Posterior cingulate gyrus (tissue), 11 donors: ENCODE results near the gene RAP1GAP2.

ENCODE experiments used
- DNase-seq, 10 donors: peaks; one replicate each; pipeline versions ENCODE4 v3.0.0 to v3.0.0-alpha.2; 2020 to 2021; ENCODE audit warnings: mixed read lengths in 3 of 10
- intact Hi-C: fragments of 100-400 bp; cut with DNase I; formaldehyde crosslinking; loops from one replicate; pipeline ENCODE4 v1.15.1; 2023

RAP1GAP2 gene

DNA sequence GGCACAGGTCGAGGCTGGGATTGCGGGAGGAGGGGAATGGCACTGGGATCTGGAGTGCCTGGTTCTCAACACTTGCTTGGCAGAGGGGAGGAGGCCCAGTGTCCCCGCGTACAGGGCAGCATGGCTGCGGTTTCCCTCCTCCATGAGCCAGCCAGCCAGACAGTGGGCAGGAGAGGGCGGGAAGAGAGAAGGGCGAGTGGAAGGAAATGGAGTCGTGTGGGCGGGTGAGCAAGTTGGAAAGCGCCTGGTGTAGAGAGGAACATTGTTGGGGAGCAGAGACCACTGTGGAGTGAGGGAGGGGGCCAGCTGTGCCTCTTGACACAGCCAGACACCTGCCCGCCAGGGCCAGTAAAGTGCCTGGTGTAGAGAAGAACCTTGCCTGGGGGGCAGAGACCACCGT is 136.7 kb downstream of the RAP1GAP2 start:
- peak in 1 of 10 donors; percentile 23 for DNase-seq
- intact Hi-C loops = no loop called here

DNA sequence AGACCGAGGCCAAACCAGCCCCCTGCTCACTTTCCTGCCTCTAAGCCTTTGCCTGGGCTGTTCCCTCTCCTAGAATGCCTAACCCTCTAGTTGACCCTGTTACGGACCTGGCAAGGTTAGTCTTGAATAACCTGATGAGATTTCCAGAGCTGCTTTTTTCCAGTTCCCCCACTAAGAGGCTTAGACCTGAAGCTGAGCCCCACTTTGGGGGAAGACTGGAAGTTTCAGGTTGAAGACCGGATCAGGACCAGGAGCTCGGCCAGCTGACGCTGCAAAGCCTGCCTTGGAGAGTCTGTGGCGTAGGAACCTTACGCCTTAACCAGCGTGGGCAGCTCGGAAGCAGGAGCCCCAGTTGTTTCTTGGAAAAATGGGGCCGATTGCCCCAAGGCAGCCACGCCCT is 137.4 kb downstream of the RAP1GAP2 start:
- DNase-seq = no peak
- intact Hi-C loops = no loop called here

DNA sequence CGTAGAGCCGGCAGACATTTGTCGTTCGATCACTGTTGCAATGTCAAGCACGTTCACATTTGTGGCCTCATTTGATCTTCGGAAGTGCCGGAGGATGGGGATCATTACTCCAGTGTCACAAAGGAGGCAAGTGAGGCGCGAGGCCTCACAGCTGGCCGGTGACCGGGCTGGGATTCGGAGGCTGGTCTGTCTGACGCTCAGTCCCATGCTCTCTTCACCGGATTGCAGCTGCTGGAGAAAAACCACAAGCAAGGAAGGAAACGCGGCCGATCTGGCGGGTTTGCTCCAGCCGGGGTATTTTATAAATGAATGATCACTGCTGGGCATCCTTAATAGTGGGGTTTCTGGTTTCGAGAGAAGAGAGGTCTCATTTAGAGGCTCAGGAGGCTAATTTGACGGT is 139.4 kb downstream of the RAP1GAP2 start:
- intact Hi-C loops = no loop called here
- DNase-seq = no peak

DNA sequence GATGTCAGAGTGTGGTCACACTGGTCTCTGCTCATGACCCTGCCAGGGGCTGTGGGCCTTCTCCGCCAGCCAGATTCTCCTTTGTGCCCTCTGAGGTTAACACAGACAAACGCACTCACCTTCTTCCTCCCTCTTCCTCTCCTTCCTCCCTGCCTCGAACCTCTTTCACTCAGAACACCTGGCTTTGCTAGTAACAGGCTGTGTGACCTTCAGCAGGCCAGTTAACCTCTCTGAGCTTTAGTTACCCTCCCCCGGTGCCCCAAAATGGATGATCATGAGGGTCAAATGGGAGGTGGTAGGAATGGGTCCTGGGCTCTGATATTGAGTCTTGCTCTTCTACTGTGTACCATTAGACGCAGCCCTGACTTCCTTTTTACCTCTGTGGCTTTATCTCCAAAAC is 140.1 kb downstream of the RAP1GAP2 start:
- DNase-seq = no peak
- intact Hi-C loops = no loop called here

DNA sequence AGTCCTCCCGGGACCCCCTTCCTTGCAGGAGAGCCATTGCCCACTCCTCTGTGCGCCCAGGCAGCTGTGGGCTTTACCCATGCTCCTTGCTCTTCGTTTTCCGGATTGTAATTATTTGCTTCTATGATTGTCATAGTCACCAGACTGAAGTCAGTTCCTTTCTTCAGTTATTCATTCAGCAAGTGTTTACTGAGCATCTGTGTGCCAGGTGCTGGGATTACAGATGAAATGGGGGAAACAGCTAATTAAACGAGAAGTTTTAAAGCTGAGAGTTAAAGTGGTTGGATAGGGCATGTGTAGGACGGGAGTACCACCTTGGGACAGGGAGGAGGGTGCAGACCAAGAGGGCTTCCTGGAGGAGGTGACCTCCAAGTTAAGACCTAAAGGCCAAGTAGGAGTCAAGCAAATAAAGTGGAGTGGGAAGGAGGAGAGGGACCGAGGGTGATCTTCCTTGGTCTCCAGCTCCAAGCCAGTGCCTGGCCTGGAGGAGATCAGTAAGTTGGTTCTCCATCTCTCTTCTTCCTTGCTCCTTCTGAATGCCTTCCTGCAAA is 140.6 kb downstream of the RAP1GAP2 start:
- intact Hi-C loops = no loop called here
- no peak for DNase-seq

DNA sequence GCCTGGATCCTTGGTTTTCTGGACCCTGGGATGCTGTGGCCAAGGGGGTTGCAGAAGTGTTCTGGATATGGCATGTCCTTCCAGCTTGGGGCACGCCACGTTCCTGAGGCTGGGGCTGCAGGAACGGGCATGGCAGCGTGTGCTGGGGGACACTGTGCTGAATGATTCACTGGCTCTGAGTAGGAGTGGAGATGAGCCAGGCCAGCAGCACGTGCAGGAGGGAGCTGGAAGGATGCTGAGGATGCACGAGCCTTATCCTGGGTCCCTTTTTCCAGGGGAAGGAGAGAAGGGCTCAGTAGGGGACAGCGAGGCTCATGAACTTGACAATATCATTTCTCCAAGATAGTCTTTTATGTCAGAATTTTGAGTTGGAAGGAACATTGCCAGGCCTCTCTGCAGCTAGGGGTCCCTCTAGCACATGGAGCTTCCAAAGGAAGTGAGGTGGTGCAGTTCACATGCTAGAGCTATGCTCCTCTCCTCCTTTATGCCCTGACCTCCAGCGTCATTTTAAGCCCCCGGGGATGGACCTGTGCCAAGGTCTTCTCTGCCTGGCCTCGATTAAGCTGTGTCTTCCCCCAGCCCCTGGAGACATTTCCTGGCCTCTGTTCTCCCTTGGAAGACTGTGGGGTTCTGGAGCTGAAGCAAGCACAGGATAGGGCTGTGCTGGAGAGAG is 141.2 kb downstream of the RAP1GAP2 start:
- intact Hi-C loops = no loop called here

DNA sequence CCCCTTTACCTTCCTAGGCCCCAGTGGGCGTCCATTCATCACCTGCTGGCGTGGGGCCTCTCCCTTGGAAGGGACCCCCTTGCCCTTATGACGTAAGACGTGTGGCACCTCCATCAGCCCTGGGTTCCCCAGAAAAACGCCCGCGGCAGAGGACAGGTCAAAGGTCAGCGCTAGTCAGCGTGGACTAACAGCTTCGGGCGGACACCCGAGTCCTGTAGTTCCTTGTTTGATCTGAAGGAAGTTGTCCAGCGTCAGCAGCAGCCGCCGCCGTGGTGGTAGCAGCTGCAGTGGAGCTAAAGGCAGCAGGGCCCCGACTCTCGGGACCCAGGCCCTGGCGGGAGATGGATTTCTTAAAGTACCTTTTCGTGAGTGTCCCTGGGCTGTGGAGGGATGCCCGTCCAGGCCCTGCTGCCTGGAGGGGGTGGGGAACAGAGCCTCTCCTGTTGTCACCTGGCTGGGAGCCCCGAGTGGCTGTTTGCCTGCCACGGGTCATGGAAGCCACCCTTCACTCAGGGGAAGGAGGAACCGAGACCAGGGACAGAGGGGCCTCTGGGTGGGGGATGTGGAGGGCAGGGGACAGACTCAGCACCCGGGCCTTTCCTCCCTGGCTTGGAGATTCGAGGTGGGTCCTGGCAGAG is 143.6 kb downstream of the RAP1GAP2 start:
- DNase-seq = peak in 1 of 10 donors; percentile 12
- intact Hi-C loops = no loop called here

More for the DNA sequence above, 141.2 kb downstream of the RAP1GAP2 start:
- peak in 1 of 10 donors; percentile 40 for DNase-seq

DNA sequence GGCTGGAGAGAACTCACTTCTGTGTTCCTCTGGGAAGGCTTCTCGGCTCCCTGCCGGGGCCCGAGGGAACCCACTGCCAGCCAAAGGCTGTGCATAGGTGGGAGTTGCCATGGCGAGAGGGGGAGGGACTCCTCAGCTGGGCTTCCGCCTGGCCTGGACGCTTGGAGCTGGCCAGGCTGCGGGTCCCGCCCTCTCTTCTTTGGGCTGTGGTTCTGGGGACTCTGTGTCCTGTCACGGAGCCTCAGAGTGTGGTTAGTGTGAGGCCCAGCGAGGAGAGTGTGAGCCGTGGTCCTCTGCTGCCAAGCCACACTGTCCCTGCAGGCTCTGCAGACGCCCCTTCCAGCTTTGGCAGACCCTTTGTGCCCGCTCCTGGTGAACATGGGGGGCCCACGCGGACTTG is 144.1 kb downstream of the RAP1GAP2 start:
- DNase-seq = peak in 9 of 10 donors; percentile 26 to 90 (median 58)
- intact Hi-C loops = no loop called here

DNA sequence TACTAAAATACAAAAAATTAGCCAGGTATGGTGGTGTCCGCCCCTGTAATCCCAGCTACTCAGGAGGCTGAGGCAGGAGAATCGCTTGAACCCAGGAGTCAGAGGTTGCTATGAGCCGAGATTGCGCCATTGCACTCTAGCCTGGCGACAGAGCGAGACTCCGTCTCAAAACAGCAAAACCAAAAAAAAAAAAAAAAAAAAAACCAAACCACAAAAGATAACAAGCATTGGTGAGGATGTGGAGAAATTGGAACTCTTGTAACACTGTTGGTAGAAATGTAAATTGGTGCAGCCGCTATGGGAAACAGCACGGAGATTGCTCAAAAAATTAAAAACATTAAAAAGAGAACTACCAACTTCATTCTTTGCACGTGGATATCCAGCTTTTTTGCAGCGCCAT is 147.7 kb downstream of the RAP1GAP2 start:
- intact Hi-C loops = no loop called here
- DNase-seq = no peak

DNA sequence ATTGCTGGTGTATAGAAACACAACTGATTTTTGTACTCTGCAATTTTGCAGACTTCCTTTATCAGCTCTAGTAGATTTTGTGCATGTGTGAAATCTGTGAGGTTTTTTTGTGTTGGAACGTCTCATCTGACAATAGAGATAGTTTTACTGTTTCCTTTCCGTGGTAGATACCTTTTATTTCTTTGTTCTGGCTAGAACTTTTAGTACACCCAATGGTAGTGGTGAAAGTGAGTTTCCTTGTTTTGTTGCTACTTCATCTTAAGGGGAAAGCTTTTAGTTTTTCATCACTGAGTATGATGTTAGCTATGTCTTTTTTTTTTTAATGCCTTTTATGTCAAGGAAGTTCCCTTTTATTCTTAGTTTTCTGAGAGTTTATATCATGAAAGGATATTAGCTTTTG is 149.1 kb downstream of the RAP1GAP2 start:
- intact Hi-C loops = no loop called here
- DNase-seq = peak in 1 of 10 donors; percentile 14

DNA sequence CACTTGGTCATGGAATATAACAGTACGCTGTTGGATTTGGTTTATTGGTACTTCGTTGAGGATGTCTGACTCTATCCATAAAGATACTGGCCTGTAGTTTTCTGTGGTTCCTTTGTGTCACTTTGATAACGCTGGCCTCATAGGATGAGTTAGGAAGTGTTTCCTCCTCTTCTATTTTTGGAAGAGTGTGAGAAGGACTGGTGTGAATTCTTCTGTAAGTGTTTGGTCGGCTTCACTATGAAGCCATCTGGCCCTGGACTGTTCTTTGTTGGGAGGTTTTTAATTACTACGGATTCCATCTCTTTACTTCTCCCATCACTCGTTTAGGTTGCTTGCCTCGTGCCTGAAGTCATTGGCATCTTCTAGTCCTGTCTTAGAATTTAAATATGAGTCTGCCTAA is 149.9 kb downstream of the RAP1GAP2 start:
- intact Hi-C loops = no loop called here
- peak in 2 of 10 donors; percentile 0 to 40 for DNase-seq

DNA sequence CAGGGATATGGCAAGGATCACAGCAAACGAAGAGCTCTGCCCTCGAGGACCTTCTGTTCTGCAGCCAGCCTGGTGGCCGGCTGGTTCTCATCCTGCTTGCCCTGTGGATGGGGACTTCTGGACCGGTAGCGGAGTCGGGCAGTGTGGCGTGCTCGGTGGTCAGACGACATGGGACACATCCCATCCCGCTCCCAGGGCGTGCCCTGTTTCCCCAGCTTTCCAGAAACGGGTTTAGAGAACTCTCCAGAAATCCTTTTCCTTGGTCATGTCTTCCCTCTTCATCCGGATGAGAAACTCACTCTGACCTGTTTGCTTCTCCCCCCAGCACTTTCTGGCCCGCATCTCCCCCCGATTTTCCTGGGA is 151.3 kb downstream of the RAP1GAP2 start:
- DNase-seq = peak in 3 of 10 donors; percentile 40 to 62 (median 58)

DNA sequence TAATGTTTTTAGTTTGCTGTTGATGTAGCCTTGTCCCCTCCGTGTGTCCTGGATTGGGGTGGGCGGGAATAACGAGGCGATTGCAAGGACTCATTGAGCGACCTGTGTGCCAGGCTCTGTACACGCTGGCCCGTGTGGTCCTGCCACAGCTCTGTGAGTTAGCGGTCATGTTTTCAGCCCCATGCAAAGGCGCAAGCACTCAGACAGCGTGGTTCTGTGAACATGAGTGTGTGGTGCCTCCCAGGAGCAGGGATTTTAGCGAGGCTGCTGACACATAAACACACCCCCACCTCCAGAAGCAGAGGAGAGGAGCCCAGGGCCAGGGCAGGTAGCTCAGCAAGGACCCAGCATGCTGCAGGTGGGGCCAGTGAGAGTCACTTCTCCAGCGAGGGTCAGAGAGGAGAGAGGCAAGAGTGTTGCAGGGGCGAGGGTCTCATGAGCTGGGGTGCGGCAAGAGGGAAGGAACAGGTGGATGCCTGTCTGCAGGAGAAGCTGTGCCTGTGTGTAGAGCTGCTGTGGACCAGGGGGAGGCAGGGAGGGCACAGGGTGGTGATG is 151.8 kb downstream of the RAP1GAP2 start:
- intact Hi-C loops = no loop called here
- peak in 3 of 10 donors; percentile 48 to 60 (median 59) for DNase-seq

More for the DNA sequence above, 151.3 kb downstream of the RAP1GAP2 start:
- intact Hi-C loops = no loop called here

DNA sequence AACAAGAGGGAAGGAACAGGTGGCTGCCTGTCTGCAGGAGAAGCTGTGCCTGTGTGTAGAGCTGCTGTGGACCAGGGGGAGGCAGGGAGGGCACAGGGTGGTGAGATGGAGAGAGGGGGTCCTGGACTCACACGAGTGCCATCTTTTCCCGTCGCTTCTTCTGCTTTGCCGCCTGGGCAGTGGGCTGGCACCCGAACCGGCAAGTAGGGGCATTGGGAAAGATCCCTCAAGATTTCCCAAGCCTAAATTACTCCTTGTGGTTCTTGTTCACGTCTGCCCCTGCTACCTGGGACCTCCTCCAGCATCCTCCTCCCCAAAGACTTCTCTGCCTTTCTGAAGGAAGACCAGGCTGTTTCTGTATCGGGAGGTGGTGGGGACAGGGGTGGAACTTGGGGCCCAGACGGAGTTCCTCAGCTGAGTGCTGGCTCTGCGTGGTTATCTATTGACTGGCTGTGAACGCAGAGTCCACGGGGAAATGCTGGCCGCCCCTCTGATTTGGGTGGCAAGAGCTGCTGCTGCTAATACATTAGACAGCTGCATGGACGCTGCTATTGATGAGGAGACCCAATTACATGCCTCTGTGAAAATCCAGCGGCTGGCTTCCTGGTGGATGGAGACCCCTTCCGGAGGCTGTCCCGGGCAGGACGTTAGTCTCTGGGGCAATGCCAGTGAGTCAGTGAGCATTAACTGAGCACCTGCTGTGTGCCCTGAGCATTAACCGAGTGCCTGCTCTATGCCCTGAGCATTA is 152.7 kb downstream of the RAP1GAP2 start:
- intact Hi-C loops = no loop called here
- peak in 3 of 10 donors; percentile 31 to 52 (median 41) for DNase-seq

DNA sequence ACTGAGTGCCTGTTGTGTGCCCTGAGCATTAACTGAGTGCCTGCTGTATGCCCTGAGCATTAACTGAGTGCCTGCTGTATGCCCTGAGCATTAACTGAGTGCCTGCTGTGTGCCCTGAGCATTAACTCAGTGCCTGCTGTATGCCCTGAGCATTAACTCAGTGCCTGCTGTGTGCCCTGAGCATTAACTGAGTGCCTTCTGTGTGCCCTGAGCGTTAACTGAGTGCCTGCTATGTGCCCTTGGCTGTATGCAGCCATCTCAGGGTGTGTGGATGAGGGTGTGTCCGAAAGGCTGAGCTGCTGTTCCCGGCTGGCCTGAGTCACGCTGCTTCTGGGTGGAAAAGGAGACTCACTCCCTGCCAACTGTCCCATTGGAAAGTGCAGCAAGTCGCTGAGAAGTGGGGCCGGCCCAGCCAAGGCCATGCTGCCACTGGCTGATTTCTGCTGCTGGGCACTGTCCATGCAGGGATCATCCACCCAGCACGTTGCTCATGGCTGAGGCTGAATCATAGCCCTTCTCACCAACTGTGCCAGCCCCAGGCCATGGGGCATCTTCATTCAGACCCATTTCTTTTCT is 153.3 kb downstream of the RAP1GAP2 start:
- peak in 2 of 10 donors; percentile 24 to 32 for DNase-seq
- intact Hi-C loops = no loop called here

DNA sequence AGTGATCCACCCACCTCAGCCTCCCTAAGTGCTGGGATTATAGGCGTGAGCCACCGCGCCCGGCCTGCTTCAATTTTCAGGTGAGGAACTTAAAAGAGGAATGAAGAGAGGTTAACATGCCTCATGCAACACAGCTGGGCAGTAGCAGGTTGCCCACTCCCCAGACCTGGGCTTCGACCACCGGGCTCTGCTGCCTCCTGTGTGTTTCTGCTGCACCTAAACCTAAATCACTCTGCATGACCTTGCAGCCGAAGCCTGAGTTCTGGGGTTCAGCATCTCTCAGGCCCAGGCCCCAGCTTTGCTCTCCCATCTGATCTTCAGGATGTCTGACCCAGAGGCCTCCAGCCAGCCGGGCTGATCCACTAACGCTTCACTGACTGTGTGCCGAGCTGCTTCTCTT is 154.6 kb downstream of the RAP1GAP2 start:
- peak in 2 of 10 donors; percentile 55 to 69 for DNase-seq
- intact Hi-C loops = no loop called here

DNA sequence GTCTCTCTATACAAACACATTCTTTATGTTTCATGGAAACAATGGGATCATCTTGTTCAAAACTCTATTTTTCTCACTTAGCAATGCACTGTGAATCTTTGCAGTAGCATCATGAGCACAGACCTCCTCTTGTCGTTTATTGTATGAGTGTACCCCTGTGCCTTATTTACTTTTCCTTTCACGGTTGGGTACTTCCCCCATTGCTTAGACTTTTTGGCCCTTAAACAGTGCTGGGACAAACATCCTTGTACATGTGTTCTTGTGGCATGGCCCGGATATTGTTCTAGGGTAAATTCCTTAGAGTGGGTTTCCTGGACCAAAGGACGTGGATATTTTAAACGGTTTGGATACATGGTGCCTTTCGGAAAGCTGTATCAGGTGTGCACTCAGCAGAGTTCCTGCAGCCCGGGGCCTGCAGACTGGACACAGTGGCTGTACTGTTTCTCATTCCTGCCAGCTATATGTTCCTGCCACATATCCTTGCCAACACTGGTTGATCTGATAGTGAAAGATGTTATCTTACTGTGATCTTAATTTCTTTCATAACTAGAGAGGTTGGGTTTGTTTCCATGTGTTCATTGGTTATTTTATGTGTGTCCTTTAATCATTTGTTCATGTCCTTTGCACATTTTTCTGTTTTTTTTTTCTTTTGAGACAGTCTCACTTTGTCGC is 156.1 kb downstream of the RAP1GAP2 start:
- peak in 1 of 10 donors; percentile 43 for DNase-seq
- intact Hi-C loops = no loop called here

DNA sequence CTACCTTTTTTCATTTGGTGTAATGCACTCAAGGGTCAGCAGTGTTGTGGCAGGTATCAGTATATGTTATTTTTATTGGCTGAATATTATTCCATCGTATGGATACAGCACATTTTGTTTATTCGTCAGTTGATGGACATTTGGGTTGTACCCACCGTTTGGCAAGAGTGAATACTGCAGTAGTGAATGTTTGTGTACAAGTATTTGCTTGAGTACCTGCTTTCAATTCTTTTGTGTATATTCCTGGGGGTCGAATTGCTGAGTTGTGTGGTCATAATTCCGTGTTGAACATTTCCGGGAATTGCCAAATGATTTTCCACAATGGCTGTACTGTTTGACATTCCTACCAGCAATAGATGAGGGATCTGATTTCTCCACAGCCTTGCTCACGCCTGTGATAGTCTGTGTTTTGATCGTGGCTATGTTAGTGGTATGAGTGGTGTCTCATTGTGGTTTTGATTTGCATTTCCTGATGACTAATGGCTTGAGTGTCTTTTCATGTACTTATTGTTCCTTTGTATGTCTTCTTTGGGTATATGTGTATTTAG is 158.7 kb downstream of the RAP1GAP2 start:
- intact Hi-C loops = no loop called here
- no peak for DNase-seq

DNA sequence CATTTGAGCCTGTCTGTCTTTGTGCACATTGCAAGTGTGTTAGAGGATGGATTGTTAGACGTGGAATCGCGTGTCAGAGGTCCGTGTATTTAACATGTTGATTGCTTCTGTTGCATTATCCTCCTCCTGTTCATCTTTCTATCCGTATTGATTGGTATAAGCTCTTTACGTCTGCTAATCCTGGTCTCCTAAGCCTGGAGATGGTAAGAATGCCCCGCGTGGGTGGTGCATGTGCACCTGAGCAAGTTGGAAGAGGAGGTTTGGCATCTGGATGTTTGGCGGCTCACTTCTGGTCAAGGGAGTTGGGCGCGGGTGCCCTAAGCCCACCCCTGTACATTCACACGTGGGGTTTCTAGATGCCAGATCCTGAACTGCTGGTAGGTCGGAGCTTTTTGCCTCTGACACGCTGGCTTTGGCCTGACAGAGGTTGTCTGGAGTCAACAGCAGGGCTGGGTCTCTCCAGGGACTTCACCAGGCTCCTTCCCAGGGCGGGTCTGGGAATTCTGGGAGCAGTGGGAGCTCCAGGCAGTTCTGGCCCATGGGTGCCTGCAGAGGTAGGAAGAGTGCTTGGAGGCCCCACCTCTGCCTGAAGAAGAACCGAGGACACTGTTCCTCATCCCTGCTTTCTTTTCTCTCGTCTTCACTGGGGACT is 159.8 kb downstream of the RAP1GAP2 start:
- intact Hi-C loops = no loop called here
- DNase-seq = peak in 2 of 10 donors; percentile 41 to 49
